ENCODE data around the gene MED12L. TPM values are rescaled to one million over a fixed set of nuclear protein-coding genes. Genes with fewer than 3 reads are reported as not detected.

MED12L gene
- total RNA-seq, 1 donor from 2014 or later, result 3.9 TPM

GRCh38 chr3:151410891-151411559, 325.6 kb downstream of the MED12L start:
- DNase-seq (ENCODE audit: low spot score), result no peak

- DNase-seq (ENCODE audit: low spot score), result no peak
These were observed 327.5 kb downstream of the MED12L start for GRCh38 chr3:151412989-151413388.

- DNase-seq (ENCODE audit: low spot score), result no peak
These were observed 329.8 kb downstream of the MED12L start for GRCh38 chr3:151415289-151415688.

- DNase-seq (ENCODE audit: low spot score), result no peak
These were observed 334.3 kb downstream of the MED12L start for GRCh38 chr3:151419806-151420205.

- no peak for DNase-seq (ENCODE audit: low spot score)
These were observed 336.5 kb downstream of the MED12L start for GRCh38 chr3:151421938-151422337.

GRCh38 chr3:151423091-151423490, 337.6 kb downstream of the MED12L start:
- no peak for DNase-seq (ENCODE audit: low spot score)

- DNase-seq (ENCODE audit: low spot score), result no peak
These were observed 340.3 kb downstream of the MED12L start for GRCh38 chr3:151425627-151426340.

GRCh38 chr3:151426341-151426657, 340.8 kb downstream of the MED12L start:
- no peak for DNase-seq (ENCODE audit: low spot score)

- DNase-seq (ENCODE audit: low spot score), result no peak
These were observed 342.9 kb downstream of the MED12L start for GRCh38 chr3:151428386-151428785.

GRCh38 chr3:151430821-151431484, 345.5 kb downstream of the MED12L start:
- DNase-seq (ENCODE audit: low spot score), result no peak

GRCh38 chr3:151431940-151432339, 346.5 kb downstream of the MED12L start:
- no peak for DNase-seq (ENCODE audit: low spot score)

GRCh38 chr3:151432616-151433372, 347.3 kb downstream of the MED12L start:
- DNase-seq (ENCODE audit: low spot score), result no peak

- no peak for DNase-seq (ENCODE audit: low spot score)
These were observed 348.9 kb downstream of the MED12L start for GRCh38 chr3:151434151-151434890.

- DNase-seq (ENCODE audit: low spot score), result no peak
These were observed 351.4 kb downstream of the MED12L start for GRCh38 chr3:151436675-151437446.

- DNase-seq (ENCODE audit: low spot score), result no peak
These were observed 352.4 kb downstream of the MED12L start for GRCh38 chr3:151437906-151438305.

GRCh38 chr3:151439652-151440125, 354.2 kb downstream of the MED12L start:
- no peak for DNase-seq (ENCODE audit: low spot score)

- DNase-seq (ENCODE audit: low spot score), result no peak
These were observed 355.5 kb downstream of the MED12L start for GRCh38 chr3:151440940-151441339.

- no peak for DNase-seq (ENCODE audit: low spot score)
These were observed 358.1 kb downstream of the MED12L start for GRCh38 chr3:151443583-151443982.

GRCh38 chr3:151445273-151446001, 360.0 kb downstream of the MED12L start:
- DNase-seq (ENCODE audit: low spot score), result no peak

- no peak for DNase-seq (ENCODE audit: low spot score)
These were observed 360.5 kb downstream of the MED12L start for GRCh38 chr3:151446002-151446340.
